Ishikawa (cell line): Measurements from ENCODE around the gene LSAMP.

Experiments used
- CEBPB ChIP-seq: IDR thresholded peaks from 2 replicates; pipeline ENCODE4 v1.6.1; 2012
- CREB1 ChIP-seq: IDR thresholded peaks from 2 replicates; pipeline ENCODE4 v1.6.1; 2012; ENCODE audit warnings: low read depth
- EGR1 ChIP-seq: IDR thresholded peaks from 2 replicates; pipeline ENCODE4 v1.6.1; 2012
- EP300 ChIP-seq: IDR thresholded peaks from 2 replicates; pipeline ENCODE4 v1.6.1; 2012; ENCODE audit warnings: borderline replicate concordance
- FOXM1 ChIP-seq: IDR thresholded peaks from 2 replicates; pipeline ENCODE4 v1.6.1; 2012; ENCODE audit warnings: low read depth, borderline replicate concordance
- TEAD4 ChIP-seq: IDR thresholded peaks from 2 replicates; pipeline ENCODE4 v1.6.1; 2012
- YY1 ChIP-seq: IDR thresholded peaks from 2 replicates; pipeline ENCODE4 v1.6.1; 2012; ENCODE audit warnings: low read depth
- ZBTB7A ChIP-seq: IDR thresholded peaks from 2 replicates; pipeline ENCODE4 v1.6.1; 2012; ENCODE audit warnings: low read depth
- TF ChIP-seq, protein P1 (sequence below): IDR thresholded peaks from 2 replicates; pipeline ENCODE4 v1.6.1; 2012

DNA sequence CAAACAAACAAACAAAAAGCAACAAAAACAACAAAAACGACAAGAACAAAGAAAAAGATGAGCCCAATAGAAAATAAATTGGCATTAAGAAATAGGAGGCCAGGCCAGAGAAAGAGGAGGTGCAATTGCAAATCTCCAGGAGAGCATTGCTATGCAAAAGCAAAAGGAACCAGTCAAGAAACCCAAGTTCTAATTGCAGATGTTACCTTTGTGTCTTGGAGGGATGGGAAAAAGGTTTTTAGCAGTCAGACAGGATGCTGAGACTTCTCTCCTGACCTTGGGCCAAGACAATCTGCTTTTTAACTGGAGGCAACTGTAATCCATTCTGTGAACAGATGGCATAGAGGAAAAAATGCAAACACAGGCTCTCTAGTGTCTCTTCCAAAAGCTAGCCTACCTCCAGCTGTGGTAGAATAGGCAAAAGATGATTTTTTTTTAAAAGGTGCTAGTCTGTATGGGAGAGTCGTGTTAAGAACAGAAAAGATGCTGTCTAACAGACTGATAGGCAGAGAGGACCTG, 56.4 kb downstream of the LSAMP start:
- TF ChIP-seq EGR1 (no peak), YY1 (no peak), EP300 (no peak), ZBTB7A (no peak), FOXM1 (no peak), TEAD4 (no peak), CEBPB (no peak), CREB1 (no peak)
- TF ChIP-seq, protein P1, sequence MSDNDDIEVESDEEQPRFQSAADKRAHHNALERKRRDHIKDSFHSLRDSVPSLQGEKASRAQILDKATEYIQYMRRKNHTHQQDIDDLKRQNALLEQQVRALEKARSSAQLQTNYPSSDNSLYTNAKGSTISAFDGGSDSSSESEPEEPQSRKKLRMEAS: no peak
